Colonic mucosa (tissue), 4 donors: ENCODE results near the gene GSTM5. TPM values are rescaled to one million over a fixed set of nuclear protein-coding genes. Genes with fewer than 3 reads are reported as not detected.
A peak's percentile ranks its signal among the peaks of the same experiment; 100 is the strongest.
"Not testable (repeated sequence)": the region's sequence is repeated elsewhere in the genome, so short reads cannot be mapped to it uniquely, and the experiment has no call there.

Experiments
- DNase-seq: peaks from one replicate; pipeline ENCODE4 v3.0.0-alpha.2; 2020
- H3K27ac ChIP-seq: fragments of 200-600 bp; one replicate; pipeline ENCODE4 v1.8.0; 2021
- H3K27me3 ChIP-seq: fragments of 200-600 bp; one replicate; pipeline ENCODE4 v1.8.0; 2021
- H3K36me3 ChIP-seq: fragments of 200-600 bp; one replicate; pipeline ENCODE4 v1.8.0; 2021
- H3K4me1 ChIP-seq: fragments of 200-600 bp; one replicate; pipeline ENCODE4 v1.8.0; 2021; ENCODE audit warnings: mild to moderate bottlenecking
- H3K4me3 ChIP-seq: fragments of 200-600 bp; one replicate; pipeline ENCODE4 v1.8.0; 2021
- H3K9ac ChIP-seq, 2 donors: one replicate each; pipeline ENCODE4 v1.7.0; 2013; ENCODE audit warnings: control low read depth in 2 of 2, low read depth in 2 of 2, low read length in 2 of 2
- H3K9me3 ChIP-seq: fragments of 200-600 bp; one replicate; pipeline ENCODE4 v1.8.0; 2021
- intact Hi-C: fragments of 100-400 bp; cut with DNase I; formaldehyde crosslinking; loops from one replicate; pipeline ENCODE4 v1.14.1; 2022
- total RNA-seq, 2 donors: library from RNA; stranded (reverse); fragmentation: NEBNext Ultra II Directional in 1 of 2; extraction: Animal tissue kit (Norgen Biotek cat#: 25700) in 1 of 2; gene quantifications; one replicate each; pipeline ENCODE4 v1.2.1, GENCODE V29; 2021
- TF ChIP-seq, protein P1 (sequence below): fragments of 200-600 bp; IDR thresholded peaks from one replicate; pipeline ENCODE4 v1.8.0; 2022; ENCODE audit warnings: antibody characterized with exemption, mild to moderate bottlenecking
- donor health status: healthy.
- donor health status: DM: no; HTN: no; CAD: no.
- donor health status: DM: no; HTN: no; CAD: no.

Gene GSTM5
- 1 to 10 TPM; 2.0 to 3.0 TPM for total RNA-seq

DNA sequence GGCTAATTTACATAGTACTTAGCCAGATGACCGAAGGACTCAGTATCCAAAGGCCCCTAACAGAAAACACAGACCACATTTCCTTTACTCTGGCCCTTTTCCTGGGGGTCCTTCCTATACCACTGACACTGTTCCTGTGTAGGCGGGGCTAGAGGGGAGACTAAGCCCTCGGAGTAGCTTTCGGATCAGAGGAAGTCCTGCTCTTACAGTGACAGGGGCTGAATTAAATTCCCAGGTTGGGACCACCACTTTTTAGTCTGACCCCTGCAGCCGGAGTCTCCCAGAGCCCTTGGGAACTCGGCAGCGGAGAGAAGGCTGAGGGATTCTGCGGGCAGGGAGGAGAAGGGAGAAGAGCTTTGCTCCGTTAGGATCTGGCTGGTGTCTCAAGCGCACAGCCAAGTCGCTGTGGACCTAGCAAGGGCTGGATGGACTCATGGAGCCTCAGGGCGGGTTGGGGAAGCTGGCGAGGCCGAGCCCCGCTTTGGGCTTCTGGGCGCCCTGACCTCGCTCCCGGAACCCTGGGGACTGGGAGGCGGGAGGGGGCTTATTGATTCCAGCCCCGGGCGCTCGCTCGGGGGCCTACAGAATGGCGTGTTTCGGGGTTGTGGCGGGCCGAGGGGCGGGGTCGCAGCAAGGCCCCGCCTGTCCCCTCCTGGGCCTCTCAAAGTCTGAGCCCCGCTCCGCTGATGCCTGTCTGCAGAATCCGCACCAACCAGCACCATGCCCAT lies at the start of gene GSTM5:
Gene GSTM5, plus strand, starts transcription at position 659 of the 728 bp plus-strand sequence. Its CDS starts 62 bp downstream, at position 721.
- H3K9me3 ChIP-seq, H3K27ac ChIP-seq, H3K27me3 ChIP-seq, H3K36me3 ChIP-seq, intact Hi-C loops, H3K4me3 ChIP-seq, H3K4me1 ChIP-seq, DNase-seq: not testable (repeated sequence)
- peak within 1 kb of the TSS in 1 of 2 donors; percentile 35 for H3K9ac ChIP-seq

DNA sequence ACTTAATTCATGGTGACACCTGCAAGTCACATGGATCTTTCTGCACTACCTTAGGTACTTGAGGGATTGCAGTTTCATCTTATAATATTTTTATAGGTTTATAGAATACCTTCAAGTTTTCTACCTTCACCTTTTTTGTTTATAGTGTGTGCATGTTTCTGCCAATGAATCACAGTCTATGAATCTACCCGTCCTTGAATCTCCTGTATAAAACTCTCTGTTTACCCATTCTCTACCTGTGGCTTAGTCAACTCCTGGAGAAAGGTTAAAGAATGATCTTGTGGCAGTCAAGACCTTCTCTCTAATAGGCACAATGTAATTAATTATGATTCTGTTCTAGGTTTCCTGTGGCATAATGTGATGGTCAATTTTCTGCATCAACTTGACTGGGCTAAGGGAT lies 47.4 kb upstream of the GSTM5 start:
- DNase-seq: no peak
- Histone ChIP-seq H3K9me3 (no peaks in the 10 kb centered on the region), H3K9ac (no peak overlapping the region), H3K4me3 (no peak overlapping the region), H3K4me1 (no peaks in the 10 kb centered on the region), H3K36me3 (no peaks in the 10 kb centered on the region), H3K27me3 (no peaks in the 10 kb centered on the region), H3K27ac (no peak overlapping the region)
- TF ChIP-seq, protein P1, sequence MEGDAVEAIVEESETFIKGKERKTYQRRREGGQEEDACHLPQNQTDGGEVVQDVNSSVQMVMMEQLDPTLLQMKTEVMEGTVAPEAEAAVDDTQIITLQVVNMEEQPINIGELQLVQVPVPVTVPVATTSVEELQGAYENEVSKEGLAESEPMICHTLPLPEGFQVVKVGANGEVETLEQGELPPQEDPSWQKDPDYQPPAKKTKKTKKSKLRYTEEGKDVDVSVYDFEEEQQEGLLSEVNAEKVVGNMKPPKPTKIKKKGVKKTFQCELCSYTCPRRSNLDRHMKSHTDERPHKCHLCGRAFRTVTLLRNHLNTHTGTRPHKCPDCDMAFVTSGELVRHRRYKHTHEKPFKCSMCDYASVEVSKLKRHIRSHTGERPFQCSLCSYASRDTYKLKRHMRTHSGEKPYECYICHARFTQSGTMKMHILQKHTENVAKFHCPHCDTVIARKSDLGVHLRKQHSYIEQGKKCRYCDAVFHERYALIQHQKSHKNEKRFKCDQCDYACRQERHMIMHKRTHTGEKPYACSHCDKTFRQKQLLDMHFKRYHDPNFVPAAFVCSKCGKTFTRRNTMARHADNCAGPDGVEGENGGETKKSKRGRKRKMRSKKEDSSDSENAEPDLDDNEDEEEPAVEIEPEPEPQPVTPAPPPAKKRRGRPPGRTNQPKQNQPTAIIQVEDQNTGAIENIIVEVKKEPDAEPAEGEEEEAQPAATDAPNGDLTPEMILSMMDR: no peak
- intact Hi-C loops: no loop called here

DNA sequence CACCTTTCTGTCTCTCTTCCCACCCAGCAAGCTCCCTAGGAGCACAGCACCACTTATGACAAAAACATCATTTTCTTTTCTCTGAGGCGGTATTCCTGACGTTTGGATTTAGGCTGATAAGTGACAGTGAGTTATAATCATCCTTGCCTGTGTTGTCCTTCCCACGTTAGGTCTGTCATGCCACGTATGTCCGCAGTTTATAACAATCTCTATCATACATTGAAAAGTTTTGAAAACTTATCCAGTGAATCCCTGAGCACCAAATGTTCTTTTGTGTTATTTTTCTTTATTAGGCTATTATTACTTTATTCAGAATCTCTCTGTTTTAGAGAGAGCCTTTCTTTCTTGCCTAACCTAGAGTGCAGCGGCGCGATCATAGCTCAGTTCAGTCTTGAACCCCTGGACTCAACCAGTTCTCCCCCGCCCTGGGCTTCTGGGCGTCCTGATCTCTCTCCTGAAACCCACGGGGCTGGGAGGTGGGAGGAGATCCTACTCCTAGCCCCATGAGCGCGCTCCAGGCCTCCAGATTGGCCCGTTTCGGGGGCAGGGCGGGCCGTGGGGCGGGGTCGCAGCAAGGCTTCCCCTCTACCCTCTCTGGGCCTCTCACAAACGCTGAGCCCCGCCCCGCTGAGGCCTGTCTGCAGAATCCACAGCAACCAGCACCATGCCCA lies 44.5 kb upstream of the GSTM5 start, which contains the start of gene GSTM2:
Gene GSTM2, plus strand, starts transcription at position 606 of the 671 bp plus-strand sequence. Its CDS starts 59 bp downstream, at position 665.
- Histone ChIP-seq H3K27me3 (no peaks in the 10 kb centered on the region), H3K4me1 (no peaks in the 10 kb centered on the region), H3K9ac (peak within 1 kb of the TSS; percentile 62 to 68), H3K36me3 (no peaks in the 10 kb centered on the region), H3K9me3 (no peaks in the 10 kb centered on the region), H3K27ac (no peak within 1 kb of the TSS), H3K4me3 (peak within 1 kb of the TSS; percentile 40)
- peak; percentile 92 for DNase-seq
- TF ChIP-seq, protein P1: no peak
- intact Hi-C loops: no loop called here

DNA sequence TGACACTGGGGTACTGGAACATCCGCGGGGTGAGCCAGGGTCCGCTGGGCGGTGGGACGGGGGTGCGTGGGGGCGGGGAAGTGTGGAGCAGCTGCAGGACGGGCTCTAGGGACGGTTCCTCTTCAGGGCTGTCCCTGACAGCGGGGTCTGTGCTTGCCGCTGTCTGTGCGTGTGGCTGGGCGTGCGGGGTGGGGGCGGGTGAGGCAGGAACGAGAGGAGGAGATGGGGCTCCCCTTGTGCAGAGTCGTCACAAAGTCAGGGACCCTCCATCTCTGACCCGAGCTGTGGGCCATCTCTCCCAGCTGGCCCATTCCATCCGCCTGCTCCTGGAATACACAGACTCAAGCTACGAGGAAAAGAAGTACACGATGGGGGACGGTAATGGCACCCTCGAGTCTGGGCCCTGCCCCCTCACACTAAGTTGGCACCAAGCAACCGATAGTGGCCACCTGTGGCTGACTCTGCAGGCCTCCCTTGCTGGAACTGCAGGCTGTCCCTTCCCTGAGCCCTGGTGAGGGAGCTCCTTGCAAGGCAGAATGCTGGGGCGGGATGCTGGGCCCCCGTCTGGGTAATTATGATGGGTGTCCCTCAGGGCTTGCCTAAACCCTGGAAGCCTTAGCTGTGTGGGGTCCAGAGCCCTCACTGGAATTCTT lies 43.8 kb upstream of the GSTM5 start:
- H3K27me3 ChIP-seq: no peaks in the 10 kb centered on the region
- DNase-seq: no peak
- no peaks in the 10 kb centered on the region for H3K36me3 ChIP-seq
- intact Hi-C loops: no loop called here
- H3K4me1 ChIP-seq: no peaks in the 10 kb centered on the region
- H3K9me3 ChIP-seq: no peaks in the 10 kb centered on the region
- peak overlapping the region; percentile 40 for H3K4me3 ChIP-seq
- H3K27ac ChIP-seq: no peak overlapping the region
- TF ChIP-seq, protein P1: no peak
- peak overlapping the region; percentile 62 to 68 for H3K9ac ChIP-seq

DNA sequence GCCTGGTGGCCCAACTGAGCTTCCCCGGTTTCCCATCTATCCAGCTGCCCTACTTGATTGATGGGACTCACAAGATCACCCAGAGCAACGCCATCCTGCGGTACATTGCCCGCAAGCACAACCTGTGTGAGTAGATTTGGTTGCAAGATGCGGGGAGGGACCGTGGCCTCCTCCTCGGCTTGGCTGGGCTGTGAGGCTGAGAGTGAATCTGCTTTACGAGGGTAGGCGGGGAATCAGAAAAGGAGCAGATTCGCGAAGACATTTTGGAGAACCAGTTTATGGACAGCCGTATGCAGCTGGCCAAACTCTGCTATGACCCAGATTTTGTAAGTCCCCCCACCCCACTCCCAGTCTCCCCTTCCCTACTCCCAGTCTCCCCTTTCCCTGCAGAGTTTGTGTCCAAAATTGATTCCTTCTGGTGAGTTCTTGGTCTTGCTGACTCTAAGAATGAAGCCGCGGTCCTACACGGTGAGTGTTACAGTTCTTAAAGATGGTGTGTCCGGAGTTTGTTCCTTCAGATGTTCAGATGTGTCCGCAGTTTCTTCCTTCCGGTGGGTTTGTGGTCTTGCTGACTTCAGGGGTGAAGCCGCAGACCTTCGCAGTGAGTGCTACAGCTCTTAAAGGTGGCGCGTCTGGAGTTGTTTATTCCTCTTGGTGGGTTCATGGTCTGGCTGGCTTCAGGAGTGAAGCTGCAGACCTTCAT lies 42.7 kb upstream of the GSTM5 start:
- TF ChIP-seq, protein P1: no peak
- H3K9ac ChIP-seq: no peak overlapping the region
- no peaks in the 10 kb centered on the region for H3K36me3 ChIP-seq
- intact Hi-C loops: no loop called here
- H3K27ac ChIP-seq: no peak overlapping the region
- no peaks in the 10 kb centered on the region for H3K9me3 ChIP-seq
- H3K4me1 ChIP-seq: no peaks in the 10 kb centered on the region
- no peak overlapping the region for H3K4me3 ChIP-seq
- no peaks in the 10 kb centered on the region for H3K27me3 ChIP-seq
- no peak for DNase-seq

DNA sequence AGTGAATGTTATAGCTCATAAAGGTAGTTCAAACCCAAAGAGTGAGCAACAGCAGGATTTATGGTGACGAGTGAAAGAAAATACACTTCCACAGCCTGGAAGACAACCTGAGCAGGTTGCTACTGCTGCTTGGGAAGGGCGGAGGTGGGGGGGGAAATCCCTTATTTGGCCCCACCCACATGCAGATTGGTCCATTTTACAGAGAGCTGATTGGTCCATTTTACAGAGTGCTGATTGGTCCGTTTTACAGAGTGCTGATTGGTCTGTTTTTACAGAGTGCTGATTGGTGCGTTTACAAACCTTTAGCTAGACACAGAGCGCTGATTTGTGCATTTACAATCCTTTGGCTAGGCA lies 42.1 kb upstream of the GSTM5 start:
- H3K27ac ChIP-seq, H3K4me1 ChIP-seq, H3K27me3 ChIP-seq, H3K4me3 ChIP-seq, H3K9me3 ChIP-seq, H3K9ac ChIP-seq, H3K36me3 ChIP-seq, DNase-seq, intact Hi-C loops: not testable (repeated sequence)
